Measurements from ENCODE around the gene CRMP1. TPM values are rescaled to one million over a fixed set of nuclear protein-coding genes. Genes with fewer than 3 reads are reported as not detected.

CRMP1 gene
- total and polyA plus RNA-seq, 2 of the 4 experiments (the other 2 are of a cell fraction) = 4.1 to 7.4 TPM

DNA sequence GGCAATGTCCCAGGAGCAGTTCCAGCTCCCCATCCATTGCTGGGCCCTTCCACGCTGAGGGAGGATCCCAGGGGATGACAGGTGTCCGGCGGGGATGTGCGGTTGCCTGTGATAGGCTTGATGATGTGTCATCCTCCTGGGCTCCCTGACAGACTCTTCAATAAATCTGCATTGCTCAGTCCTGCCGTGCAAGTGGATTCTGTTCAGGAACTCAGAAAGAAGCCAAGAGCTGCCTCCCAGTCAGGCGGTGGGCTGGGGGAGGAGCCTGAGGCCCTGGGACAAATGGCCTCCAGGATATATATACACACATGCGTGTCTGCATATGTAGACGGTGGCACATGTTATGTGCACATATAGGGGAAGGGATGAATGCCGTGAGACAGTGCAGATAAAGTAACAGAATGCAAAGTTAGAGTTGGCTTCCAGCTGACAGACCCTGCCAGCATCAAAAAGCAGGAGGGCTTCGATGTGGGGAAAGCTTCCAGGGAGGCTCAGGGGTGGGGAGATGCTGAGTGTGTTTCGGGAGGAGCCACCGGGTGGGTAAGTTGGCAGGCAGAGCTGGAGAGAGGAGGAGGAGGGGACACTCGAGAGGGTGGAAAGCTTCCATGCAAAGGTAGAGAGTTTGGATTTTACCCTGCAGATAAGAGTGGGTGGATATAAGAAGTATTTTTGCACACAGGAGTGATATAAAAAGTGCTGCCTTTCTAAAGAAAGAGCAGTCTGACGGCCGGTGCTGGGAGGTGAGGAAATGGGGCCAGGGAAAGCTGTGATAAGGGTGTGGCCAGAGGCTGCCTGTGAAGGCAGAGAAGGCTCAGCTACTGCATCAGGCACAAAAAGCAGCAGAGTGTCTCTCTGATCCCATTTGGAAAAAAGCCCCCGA lies 28.5 kb upstream of the CRMP1 start:
- ATAC-seq (ENCODE audit: low read depth) (no peak), DNase-seq (no peak)
- H2BK5ac ChIP-seq (ENCODE audit: low read depth, low read length, poor library complexity, severe bottlenecking) = no peak overlapping the region
- no peak overlapping the region for H3K4ac ChIP-seq (ENCODE audit: low read depth, low read length)
- H3K27ac ChIP-seq (ENCODE audit: insufficient read depth, low read length) = no peak overlapping the region
- H3K9me3 ChIP-seq (ENCODE audit: control insufficient read depth, insufficient read depth, low read length) = no peaks in the 10 kb centered on the region
- no peak overlapping the region for H3K14ac ChIP-seq (replicated peaks; ENCODE audit: low read depth, low read length)
- H4K91ac ChIP-seq (ENCODE audit: insufficient read depth, low read depth, low read length) = no peak overlapping the region
- intact Hi-C loops (cut with micrococcal nuclease) (no loop called here), dilution Hi-C loops (cut with HindIII; ENCODE audit: low sequenced_read_pairs, unreplicated experiment) (no loop called here), in situ Hi-C loops (cut with MboI; ENCODE audit: low sequenced_read_pairs) (no loop called here)
- H3K9me1 ChIP-seq (ENCODE audit: insufficient read depth, low read length) = no peaks in the 10 kb centered on the region
- no peaks in the 10 kb centered on the region for H3K79me1 ChIP-seq (ENCODE audit: low read depth in 1 of 2, low read length in 2 of 2)
- 60% methylated on average over 1 of the region's 16 CpGs; no CpG with 5 or more reads in 1 of the 2 experiments for WGBS, 2 experiments (ENCODE audit: extremely low coverage in 2 of 2, insufficient read length in 1 of 2)
- H3K4me2 ChIP-seq (ENCODE audit: low read depth, low read length) = no peak overlapping the region
- no peak overlapping the region for H2AFZ ChIP-seq (replicated peaks; ENCODE audit: low read length, poor library complexity)
- H2BK120ac ChIP-seq (ENCODE audit: low read depth, low read length) = no peak overlapping the region
- H3K4me3 ChIP-seq (ENCODE audit: insufficient read depth, low read depth, low read length) = no peak overlapping the region
- peaks cover 12% of the 10 kb centered on the region for H3K27me3 ChIP-seq (ENCODE audit: control insufficient read depth, insufficient read depth, low read length)
- ChIA-PET CTCF (interaction anchor here (0.5 kb wide), 1 partner anchor 762 kb away, joined by 3 read pairs; no protein-coding TSS in a partner anchor), POLR2A (ENCODE audit: unreplicated experiment) (no interaction called here)
- no peak overlapping the region for H2BK20ac ChIP-seq (ENCODE audit: low read depth, low read length)
- H2AK5ac ChIP-seq (ENCODE audit: low read depth, low read length) = no peak overlapping the region
- H4K5ac ChIP-seq (ENCODE audit: low read depth, low read length) = no peak overlapping the region
- no peak overlapping the region for H3K18ac ChIP-seq (ENCODE audit: low read depth, low read length)
- H3K36me3 ChIP-seq (ENCODE audit: control insufficient read depth, insufficient read depth, low read length) = no peaks in the 10 kb centered on the region
- no peak overlapping the region for H2AK9ac ChIP-seq (replicated peaks; ENCODE audit: low read depth, low read length, poor library complexity)
- H4K20me1 ChIP-seq (ENCODE audit: insufficient read depth, low read length) = no peaks in the 10 kb centered on the region
- no peak overlapping the region for H3K9ac ChIP-seq (ENCODE audit: low read depth, low read length)
- no TSS peak for BruUV-seq (replicated peaks)
- no peak overlapping the region for H3K23ac ChIP-seq (ENCODE audit: low read depth, low read length)
- no peaks in the 10 kb centered on the region for H3K4me1 ChIP-seq (ENCODE audit: control insufficient read depth, insufficient read depth, low read length)
- H3K56ac ChIP-seq (ENCODE audit: extremely low read depth, insufficient read depth, low read length) = no peak overlapping the region
- TF ChIP-seq BHLHE40 (IDR thresholded peaks at IDR 0.05; ENCODE audit: low read depth, low read length) = no peak
- no peak for TF ChIP-seq FOS (IDR thresholded peaks at IDR 0.05; ENCODE audit: low read depth, low read length)
- TF ChIP-seq MAFK (IDR thresholded peaks at IDR 0.05; ENCODE audit: low read depth, low read length) = no peak
- no peak for TF ChIP-seq CHD1 (IDR thresholded peaks at IDR 0.05; ENCODE audit: low read depth, low read length)
- no peak for TF ChIP-seq SMC3 (IDR thresholded peaks at IDR 0.05; ENCODE audit: low read depth, low read length)
- TF ChIP-seq RFX5 (IDR thresholded peaks at IDR 0.05; ENCODE audit: low read depth, low read length) = no peak
- TF ChIP-seq NFE2L2 (IDR thresholded peaks at IDR 0.05; ENCODE audit: low read depth, low read length) = no peak
- TF ChIP-seq RAD21 (IDR thresholded peaks at IDR 0.05; ENCODE audit: low read length) = no peak
- no peak overlapping the region for H2BK15ac ChIP-seq (ENCODE audit: low read depth, low read length)
- no peak overlapping the region for H4K8ac ChIP-seq (ENCODE audit: low read depth in 2 of 2, low read length in 2 of 2)
